ENCODE results near the gene SLC6A20.

- TF ChIP-seq POLR2A (IDR thresholded peaks at IDR 0.05; ENCODE audit: insufficient read depth in 1 of 2, low read depth in 2 of 2, low read length in 2 of 2), result no peak
- no peak for TF ChIP-seq MAX (IDR thresholded peaks at IDR 0.05)
- TF ChIP-seq NFATC3 (CRISPR knock-in tag; IDR thresholded peaks at IDR 0.05), result no peak
- TF ChIP-seq ZNF598 (CRISPR knock-in tag; IDR thresholded peaks at IDR 0.05; ENCODE audit: borderline replicate concordance), result no peak
- no peak for TF ChIP-seq BRCA1 (CRISPR knock-in tag; IDR thresholded peaks at IDR 0.05)
- no peak for TF ChIP-seq FOXA1 (IDR thresholded peaks at IDR 0.05)
- no peak for TF ChIP-seq FOXA1 (CRISPR knock-in tag; IDR thresholded peaks at IDR 0.05)
- no peak for TF ChIP-seq CTCF (CRISPR knock-in tag; IDR thresholded peaks at IDR 0.05)
- TF ChIP-seq SETDB1 (CRISPR knock-in tag; IDR thresholded peaks at IDR 0.05; ENCODE audit: borderline replicate concordance), result no peak
- TF ChIP-seq SIN3A (IDR thresholded peaks at IDR 0.05; ENCODE audit: borderline replicate concordance, low read depth, low read length), result no peak
- no peak for TF ChIP-seq CHD2 (IDR thresholded peaks at IDR 0.05; ENCODE audit: low read depth, low read length)
- no peak for TF ChIP-seq ZNF205 (CRISPR knock-in tag; IDR thresholded peaks at IDR 0.05)
Measured at GRCh38 chr3:45771166-45771775, 25.1 kb downstream of the SLC6A20 start.
